ENCODE measurements around the gene AXL.

AXL gene

DNA sequence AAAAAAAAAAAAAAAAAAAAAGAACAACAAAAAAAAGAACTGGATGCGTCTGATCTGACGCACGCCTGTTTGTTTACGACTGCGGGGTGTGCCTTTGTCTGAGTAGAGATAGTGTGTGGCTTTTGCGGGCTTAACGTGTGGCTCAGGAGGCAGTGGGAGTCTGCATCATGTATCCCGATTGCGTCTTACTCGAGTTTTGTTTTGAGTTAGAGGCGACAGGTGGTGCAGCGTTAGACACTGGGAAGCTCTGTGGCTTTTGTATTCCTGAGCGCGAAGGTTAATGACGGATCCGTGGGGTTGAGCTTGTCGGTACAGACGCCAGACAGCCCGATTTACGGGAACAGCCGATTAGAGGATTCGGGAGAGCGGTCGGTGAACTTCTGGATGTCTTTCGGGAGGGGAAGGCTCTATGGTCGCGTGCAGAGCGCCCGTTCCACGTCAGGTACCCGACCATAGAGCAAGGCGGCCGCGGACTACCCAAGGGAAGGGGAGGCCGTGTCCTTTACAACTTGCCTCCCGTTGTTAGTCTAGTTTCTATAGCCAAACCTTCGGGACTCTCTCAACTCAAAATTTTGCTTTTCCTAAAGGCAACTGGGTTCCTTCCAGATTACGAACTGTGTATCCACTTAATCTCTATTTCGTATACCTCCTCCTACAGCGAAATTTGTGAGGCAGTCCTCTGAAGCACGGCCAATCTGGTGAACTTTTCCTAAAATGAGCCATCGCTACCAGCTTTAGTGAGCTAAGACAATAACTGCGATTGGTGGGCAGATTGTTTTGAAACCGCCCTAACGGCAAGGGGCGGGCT, 44.2 kb downstream of the AXL start:
- peak overlapping the region; percentile 85 for H3K4me3 ChIP-seq (ENCODE audit: extremely low read depth, insufficient read depth, low read length, poor library complexity, severe bottlenecking)
- no peaks in the 10 kb centered on the region for H3K9me3 ChIP-seq (ENCODE audit: control insufficient read depth, low read length)
- H3K4me1 ChIP-seq (ENCODE audit: control insufficient read depth, insufficient read depth, low read length, poor library complexity, severe bottlenecking) = peaks cover 24% of the 10 kb centered on the region
- WGBS, 2 experiments (ENCODE audit: insufficient coverage in 2 of 2) = 0 to 1% methylated on average over 42 to 46 of the region's 46 CpGs
- peak overlapping the region; percentile 96 for H3K27ac ChIP-seq (ENCODE audit: low read depth, low read length, severe bottlenecking)
- peaks cover 55% of the 10 kb centered on the region for H3K36me3 ChIP-seq (ENCODE audit: control insufficient read depth, insufficient read depth, low read length)

GRCh38 chr19:41263850-41264580, 45.0 kb downstream of the AXL start, which contains the start of gene HNRNPUL1:
Gene HNRNPUL1, plus strand, starts transcription at chr19:41264372. Its CDS starts 132 bp downstream, at chr19:41264504.
- Histone ChIP-seq H3K4me3 (ENCODE audit: extremely low read depth, insufficient read depth, low read length, poor library complexity, severe bottlenecking) (peak within 1 kb of the TSS; percentile 95), H3K36me3 (ENCODE audit: control insufficient read depth, insufficient read depth, low read length) (peaks cover 55% of the 10 kb centered on the region)
- 0% methylated on average over 38 to 43 of the region's 55 CpGs for WGBS, 2 experiments (ENCODE audit: insufficient coverage in 2 of 2)

DNA sequence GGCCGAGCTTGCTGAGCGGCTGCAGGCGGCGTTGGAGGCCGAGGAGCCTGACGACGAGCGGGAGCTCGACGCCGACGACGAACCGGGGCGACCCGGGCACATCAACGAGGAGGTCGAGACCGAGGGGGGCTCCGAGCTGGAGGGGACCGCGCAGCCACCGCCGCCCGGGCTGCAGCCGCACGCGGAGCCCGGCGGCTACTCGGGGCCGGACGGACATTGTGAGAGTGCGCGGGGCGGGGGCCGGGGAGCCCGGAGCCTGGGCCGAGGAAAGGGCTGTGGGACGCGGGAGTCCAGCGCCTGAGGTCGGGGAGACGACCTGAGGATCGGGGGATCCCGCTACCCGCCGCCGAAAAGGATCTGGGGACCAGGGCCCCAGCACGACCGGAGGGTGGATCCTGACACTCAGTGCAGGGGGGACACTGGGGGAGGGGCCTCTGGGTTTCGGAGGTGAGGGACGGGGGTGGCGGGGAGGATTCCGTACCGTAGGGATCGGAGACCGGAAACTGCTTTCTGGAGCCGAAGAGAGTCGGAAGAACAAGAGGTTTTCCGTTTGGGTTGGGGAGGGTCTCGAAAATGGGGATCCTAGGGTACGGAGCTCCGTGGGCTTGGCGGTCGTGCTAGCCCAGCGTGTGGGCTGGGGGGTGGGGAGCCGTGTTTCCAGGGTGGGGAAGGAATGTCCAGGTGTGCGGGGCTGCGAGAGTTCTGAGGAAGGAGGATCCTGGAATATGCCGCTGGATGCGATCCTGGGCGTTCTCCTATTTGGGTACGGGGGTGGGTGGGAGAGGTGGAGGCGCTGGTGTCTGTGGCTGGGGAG, 45.8 kb downstream of the AXL start:
- Histone ChIP-seq H3K4me1 (ENCODE audit: control insufficient read depth, insufficient read depth, low read length, poor library complexity, severe bottlenecking) (peaks cover 24% of the 10 kb centered on the region), H3K9me3 (ENCODE audit: control insufficient read depth, low read length) (no peaks in the 10 kb centered on the region), H3K27ac (ENCODE audit: low read depth, low read length, severe bottlenecking) (peak overlapping the region; percentile 97), H3K4me3 (ENCODE audit: extremely low read depth, insufficient read depth, low read length, poor library complexity, severe bottlenecking) (peak overlapping the region; percentile 95), H3K36me3 (ENCODE audit: control insufficient read depth, insufficient read depth, low read length) (peaks cover 55% of the 10 kb centered on the region)
- 0% methylated on average over 61 to 70 of the region's 75 CpGs for WGBS, 2 experiments (ENCODE audit: insufficient coverage in 2 of 2)

More at GRCh38 chr19:41263850-41264580, 45.0 kb downstream of the AXL start, which contains the start of gene HNRNPUL1:
- Histone ChIP-seq H3K4me1 (ENCODE audit: control insufficient read depth, insufficient read depth, low read length, poor library complexity, severe bottlenecking) (peaks cover 24% of the 10 kb centered on the region), H3K27ac (ENCODE audit: low read depth, low read length, severe bottlenecking) (peak within 1 kb of the TSS; percentile 97), H3K9me3 (ENCODE audit: control insufficient read depth, low read length) (no peaks in the 10 kb centered on the region)

DNA sequence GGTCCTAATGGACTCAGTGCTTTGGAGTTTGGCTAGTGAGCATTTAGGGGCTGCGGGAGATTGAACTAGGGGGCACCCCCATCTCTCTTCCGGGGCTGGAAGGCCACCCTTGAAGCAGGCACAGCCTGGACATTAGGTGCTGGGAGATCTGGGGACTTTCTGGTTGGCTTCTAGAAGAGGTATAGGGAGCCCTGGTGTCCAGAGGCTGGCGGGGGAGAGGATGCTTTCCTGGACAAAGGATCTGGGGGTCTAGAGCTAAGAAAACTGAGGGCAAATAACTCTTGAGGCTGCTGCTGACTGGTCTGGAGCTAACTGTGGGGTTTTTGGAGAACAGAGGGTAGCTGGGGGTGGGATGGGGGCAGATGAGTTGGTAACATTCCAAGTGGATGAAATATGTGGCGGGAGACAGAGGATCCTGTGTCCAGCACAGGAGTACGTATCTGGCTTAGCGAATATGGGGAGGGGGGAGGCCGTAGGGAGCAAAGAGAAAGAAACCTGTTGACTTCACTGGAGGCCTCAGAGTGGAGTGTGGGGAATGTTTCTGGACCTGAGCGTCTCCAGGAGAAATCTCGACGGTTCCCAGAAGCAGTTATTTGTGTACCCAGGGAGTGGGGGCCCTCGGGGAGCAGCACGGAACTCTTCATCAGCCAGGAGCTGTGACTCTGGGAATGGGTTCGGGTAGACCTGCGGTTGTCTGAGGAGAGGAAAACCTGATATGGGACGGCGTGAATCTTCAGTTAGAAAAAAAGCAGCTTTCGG, 46.6 kb downstream of the AXL start:
- peaks cover 24% of the 10 kb centered on the region for H3K4me1 ChIP-seq (ENCODE audit: control insufficient read depth, insufficient read depth, low read length, poor library complexity, severe bottlenecking)
- 10 to 13% methylated on average over 17 of the region's 17 CpGs for WGBS, 2 experiments (ENCODE audit: insufficient coverage in 2 of 2)
- H3K9me3 ChIP-seq (ENCODE audit: control insufficient read depth, low read length) = no peaks in the 10 kb centered on the region
- peak overlapping the region; percentile 95 for H3K4me3 ChIP-seq (ENCODE audit: extremely low read depth, insufficient read depth, low read length, poor library complexity, severe bottlenecking)
- H3K27ac ChIP-seq (ENCODE audit: low read depth, low read length, severe bottlenecking) = peak overlapping the region; percentile 97
- peaks cover 57% of the 10 kb centered on the region for H3K36me3 ChIP-seq (ENCODE audit: control insufficient read depth, insufficient read depth, low read length)

GRCh38 chr19:41269055-41269454, 50.0 kb downstream of the AXL start:
- H3K4me1 ChIP-seq (ENCODE audit: control insufficient read depth, insufficient read depth, low read length, poor library complexity, severe bottlenecking) = peaks cover 17% of the 10 kb centered on the region
- no peak overlapping the region for H3K27ac ChIP-seq (ENCODE audit: low read depth, low read length, severe bottlenecking)
- H3K36me3 ChIP-seq (ENCODE audit: control insufficient read depth, insufficient read depth, low read length) = peaks cover 80% of the 10 kb centered on the region
- H3K9me3 ChIP-seq (ENCODE audit: control insufficient read depth, low read length) = no peaks in the 10 kb centered on the region
- 80 to 100% methylated on average over 1 to 2 of the region's 2 CpGs for WGBS, 2 experiments (ENCODE audit: insufficient coverage in 2 of 2)
- H3K4me3 ChIP-seq (ENCODE audit: extremely low read depth, insufficient read depth, low read length, poor library complexity, severe bottlenecking) = no peak overlapping the region

- 91 to 93% methylated on average over 4 to 5 of the region's 5 CpGs for WGBS, 2 experiments (ENCODE audit: insufficient coverage in 2 of 2)
- H3K27ac ChIP-seq (ENCODE audit: low read depth, low read length, severe bottlenecking) = no peak overlapping the region
- H3K9me3 ChIP-seq (ENCODE audit: control insufficient read depth, low read length) = no peaks in the 10 kb centered on the region
- H3K4me1 ChIP-seq (ENCODE audit: control insufficient read depth, insufficient read depth, low read length, poor library complexity, severe bottlenecking) = peaks cover 17% of the 10 kb centered on the region
- H3K36me3 ChIP-seq (ENCODE audit: control insufficient read depth, insufficient read depth, low read length) = peaks cover 85% of the 10 kb centered on the region
- no peak overlapping the region for H3K4me3 ChIP-seq (ENCODE audit: extremely low read depth, insufficient read depth, low read length, poor library complexity, severe bottlenecking)
Observed at GRCh38 chr19:41269571-41269970, 50.5 kb downstream of the AXL start.

DNA sequence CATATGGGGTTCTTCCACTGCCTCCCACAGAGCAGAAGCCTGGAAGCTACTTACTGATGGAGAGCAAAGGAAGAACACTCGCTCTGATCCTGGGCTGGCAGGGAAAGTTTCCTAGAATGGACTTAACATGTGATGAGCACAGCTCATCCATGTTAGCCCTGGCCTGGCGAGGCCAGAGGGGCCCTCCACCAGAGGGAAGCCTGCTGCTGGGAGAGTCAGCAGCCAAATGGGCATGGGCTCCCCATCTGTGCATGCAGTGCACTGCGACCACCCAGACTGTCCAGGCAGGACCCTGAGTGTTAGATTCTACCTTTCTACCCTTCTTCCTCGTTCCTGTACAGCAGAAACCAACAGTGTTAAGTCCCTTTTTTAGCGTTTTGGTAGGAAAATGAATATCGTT, 54.1 kb downstream of the AXL start:
- H3K36me3 ChIP-seq (ENCODE audit: control insufficient read depth, insufficient read depth, low read length) = peaks cover 100% of the 10 kb centered on the region
- H3K27ac ChIP-seq (ENCODE audit: low read depth, low read length, severe bottlenecking) = no peak overlapping the region
- H3K4me1 ChIP-seq (ENCODE audit: control insufficient read depth, insufficient read depth, low read length, poor library complexity, severe bottlenecking) = no peaks in the 10 kb centered on the region
- WGBS, 2 experiments (ENCODE audit: insufficient coverage in 2 of 2) = 97 to 99% methylated on average over 4 to 6 of the region's 6 CpGs
- no peaks in the 10 kb centered on the region for H3K9me3 ChIP-seq (ENCODE audit: control insufficient read depth, low read length)
- no peak overlapping the region for H3K4me3 ChIP-seq (ENCODE audit: extremely low read depth, insufficient read depth, low read length, poor library complexity, severe bottlenecking)

DNA sequence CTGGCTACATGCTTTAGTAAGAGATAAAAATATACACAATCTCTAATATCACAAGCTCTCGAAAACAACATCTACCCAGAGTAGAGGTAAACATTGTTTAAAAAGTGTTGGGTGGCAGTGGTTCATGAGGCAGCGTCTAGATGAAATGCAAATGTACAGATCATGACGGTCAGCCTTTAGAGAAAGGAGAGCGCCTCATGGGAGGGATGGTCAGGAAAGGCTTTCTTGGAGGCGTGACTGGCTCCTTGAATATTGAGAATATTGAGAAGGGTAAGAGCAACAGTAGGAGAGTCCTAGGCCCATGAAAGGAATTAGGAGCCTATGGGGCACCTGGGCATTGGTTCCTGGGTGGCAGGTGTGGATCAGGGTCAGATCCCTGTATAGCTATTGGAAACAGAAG, 55.8 kb downstream of the AXL start:
- no peak overlapping the region for H3K4me3 ChIP-seq (ENCODE audit: extremely low read depth, insufficient read depth, low read length, poor library complexity, severe bottlenecking)
- 93 to 100% methylated on average over 4 of the region's 5 CpGs for WGBS, 2 experiments (ENCODE audit: insufficient coverage in 2 of 2)
- H3K9me3 ChIP-seq (ENCODE audit: control insufficient read depth, low read length) = no peaks in the 10 kb centered on the region
- H3K36me3 ChIP-seq (ENCODE audit: control insufficient read depth, insufficient read depth, low read length) = peaks cover 100% of the 10 kb centered on the region
- no peaks in the 10 kb centered on the region for H3K4me1 ChIP-seq (ENCODE audit: control insufficient read depth, insufficient read depth, low read length, poor library complexity, severe bottlenecking)
- H3K27ac ChIP-seq (ENCODE audit: low read depth, low read length, severe bottlenecking) = no peak overlapping the region

- Histone ChIP-seq H3K4me3 (ENCODE audit: extremely low read depth, insufficient read depth, low read length, poor library complexity, severe bottlenecking) (no peak overlapping the region), H3K36me3 (ENCODE audit: control insufficient read depth, insufficient read depth, low read length) (peaks cover 100% of the 10 kb centered on the region)
Observed at GRCh38 chr19:41276231-41276630, 57.2 kb downstream of the AXL start.

GRCh38 chr19:41278478-41278877, 59.5 kb downstream of the AXL start:
- Histone ChIP-seq H3K9me3 (ENCODE audit: control insufficient read depth, low read length) (no peaks in the 10 kb centered on the region), H3K27ac (ENCODE audit: low read depth, low read length, severe bottlenecking) (no peak overlapping the region), H3K4me1 (ENCODE audit: control insufficient read depth, insufficient read depth, low read length, poor library complexity, severe bottlenecking) (no peaks in the 10 kb centered on the region), H3K36me3 (ENCODE audit: control insufficient read depth, insufficient read depth, low read length) (peaks cover 100% of the 10 kb centered on the region), H3K4me3 (ENCODE audit: extremely low read depth, insufficient read depth, low read length, poor library complexity, severe bottlenecking) (no peak overlapping the region)
- 90 to 100% methylated on average over 1 of the region's 2 CpGs for WGBS, 2 experiments (ENCODE audit: insufficient coverage in 2 of 2)

More at GRCh38 chr19:41276231-41276630, 57.2 kb downstream of the AXL start:
- no peaks in the 10 kb centered on the region for H3K9me3 ChIP-seq (ENCODE audit: control insufficient read depth, low read length)
- H3K4me1 ChIP-seq (ENCODE audit: control insufficient read depth, insufficient read depth, low read length, poor library complexity, severe bottlenecking) = no peaks in the 10 kb centered on the region
- WGBS, 2 experiments (ENCODE audit: insufficient coverage in 2 of 2) = 84% methylated on average over 3 of the region's 3 CpGs; no CpG with 5 or more reads in 1 of the 2 experiments
- H3K27ac ChIP-seq (ENCODE audit: low read depth, low read length, severe bottlenecking) = no peak overlapping the region

All from mesodermal cell (in vitro differentiated cells).